GM13977 (cell line): ENCODE results near the gene TLR9.

ENCODE experiments used
- DNase-seq: peaks from one replicate; pipeline ENCODE4 v3.0.0; 2012; ENCODE audit warnings: low spot score
- in situ Hi-C: fragments of 300-500 bp; cut with MboI; formaldehyde crosslinking; loops from one replicate; pipeline ENCODE4 v1.12.0; 2022; ENCODE audit warnings: low sequenced_read_pairs, low pct_unique_long_range_greater_than_20kb, mixed read lengths, inconsistent platforms; ENCODE audit not compliant: unreplicated experiment
- TF ChIP-seq, protein P1 (sequence below): IDR thresholded peaks from 2 replicates; pipeline ENCODE4 v1.5.1; 2012; ENCODE audit warnings: mild to moderate bottlenecking, control low read depth; ENCODE audit not compliant: insufficient read depth; ENCODE audit errors: extremely low read depth, missing control alignments

Gene TLR9

DNA sequence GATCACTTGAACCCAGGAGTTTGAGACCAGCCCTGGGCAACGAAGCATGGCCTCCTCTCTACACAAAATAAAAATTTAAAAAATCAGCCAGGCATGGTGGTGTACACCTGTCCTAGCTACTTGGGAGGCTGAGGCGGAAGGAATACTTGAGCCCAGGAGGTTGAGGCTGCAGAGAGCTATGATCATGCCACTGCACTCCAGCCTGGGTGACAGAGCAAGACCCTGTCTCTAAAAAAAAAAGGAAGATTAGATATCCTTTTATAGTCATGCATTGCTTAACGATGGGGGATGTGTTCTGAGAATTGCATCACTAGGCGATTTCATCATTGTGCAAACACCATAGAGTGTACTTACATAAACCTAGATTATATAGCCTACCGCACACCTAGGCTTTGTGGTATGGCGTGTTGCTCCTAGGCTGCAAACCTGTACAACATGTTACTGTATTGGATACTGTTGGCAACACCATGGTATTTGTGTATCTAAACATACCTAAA lies 14.8 kb downstream of the TLR9 start:
- in situ Hi-C loops, result no loop called here
- no peak for DNase-seq
- TF ChIP-seq, protein P1, sequence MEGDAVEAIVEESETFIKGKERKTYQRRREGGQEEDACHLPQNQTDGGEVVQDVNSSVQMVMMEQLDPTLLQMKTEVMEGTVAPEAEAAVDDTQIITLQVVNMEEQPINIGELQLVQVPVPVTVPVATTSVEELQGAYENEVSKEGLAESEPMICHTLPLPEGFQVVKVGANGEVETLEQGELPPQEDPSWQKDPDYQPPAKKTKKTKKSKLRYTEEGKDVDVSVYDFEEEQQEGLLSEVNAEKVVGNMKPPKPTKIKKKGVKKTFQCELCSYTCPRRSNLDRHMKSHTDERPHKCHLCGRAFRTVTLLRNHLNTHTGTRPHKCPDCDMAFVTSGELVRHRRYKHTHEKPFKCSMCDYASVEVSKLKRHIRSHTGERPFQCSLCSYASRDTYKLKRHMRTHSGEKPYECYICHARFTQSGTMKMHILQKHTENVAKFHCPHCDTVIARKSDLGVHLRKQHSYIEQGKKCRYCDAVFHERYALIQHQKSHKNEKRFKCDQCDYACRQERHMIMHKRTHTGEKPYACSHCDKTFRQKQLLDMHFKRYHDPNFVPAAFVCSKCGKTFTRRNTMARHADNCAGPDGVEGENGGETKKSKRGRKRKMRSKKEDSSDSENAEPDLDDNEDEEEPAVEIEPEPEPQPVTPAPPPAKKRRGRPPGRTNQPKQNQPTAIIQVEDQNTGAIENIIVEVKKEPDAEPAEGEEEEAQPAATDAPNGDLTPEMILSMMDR, result no peak

DNA sequence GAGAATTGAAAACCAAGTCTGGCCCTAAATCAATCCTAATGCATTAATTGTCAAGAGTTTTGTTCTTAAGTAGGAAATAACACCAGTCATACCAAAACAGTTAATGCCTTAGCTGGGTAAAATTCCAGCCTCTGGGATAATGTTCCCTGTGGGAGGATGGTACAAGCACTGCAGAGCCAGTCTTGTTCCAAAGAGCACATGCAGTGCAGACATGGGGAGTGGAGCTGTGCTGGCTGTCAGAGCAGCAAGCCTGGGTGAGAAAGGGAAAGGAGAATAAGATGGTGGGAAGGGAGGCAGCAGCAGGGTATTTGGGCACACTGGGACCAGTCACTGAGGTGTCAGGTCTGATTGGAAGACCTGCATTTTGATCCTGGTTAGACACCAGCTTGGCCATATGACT lies 15.4 kb downstream of the TLR9 start:
- in situ Hi-C loops, result no loop called here
- TF ChIP-seq, protein P1, result no peak

DNA sequence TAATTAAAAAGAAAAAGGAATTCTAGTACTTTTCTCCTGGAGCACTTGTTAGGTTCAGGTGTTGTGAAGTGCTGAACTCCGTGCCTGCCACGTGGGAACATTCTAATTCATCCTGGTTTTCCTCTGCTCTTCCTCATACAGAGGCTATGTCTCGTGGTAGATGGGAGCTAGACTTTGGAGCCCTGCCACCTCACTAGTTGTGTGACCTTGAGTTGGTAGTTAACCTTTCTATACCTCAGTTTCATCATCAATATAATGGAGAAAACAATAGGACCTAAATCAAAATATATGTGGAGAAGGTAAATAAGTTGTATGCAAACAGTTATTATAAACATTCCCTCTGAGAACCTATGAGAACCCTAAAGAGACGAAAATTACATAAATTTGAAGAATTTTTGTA lies 16.9 kb downstream of the TLR9 start:
- DNase-seq, result no peak
- in situ Hi-C loops, result no loop called here
- TF ChIP-seq, protein P1, result no peak

More for the DNA sequence above, 15.4 kb downstream of the TLR9 start:
- DNase-seq, result no peak

DNA sequence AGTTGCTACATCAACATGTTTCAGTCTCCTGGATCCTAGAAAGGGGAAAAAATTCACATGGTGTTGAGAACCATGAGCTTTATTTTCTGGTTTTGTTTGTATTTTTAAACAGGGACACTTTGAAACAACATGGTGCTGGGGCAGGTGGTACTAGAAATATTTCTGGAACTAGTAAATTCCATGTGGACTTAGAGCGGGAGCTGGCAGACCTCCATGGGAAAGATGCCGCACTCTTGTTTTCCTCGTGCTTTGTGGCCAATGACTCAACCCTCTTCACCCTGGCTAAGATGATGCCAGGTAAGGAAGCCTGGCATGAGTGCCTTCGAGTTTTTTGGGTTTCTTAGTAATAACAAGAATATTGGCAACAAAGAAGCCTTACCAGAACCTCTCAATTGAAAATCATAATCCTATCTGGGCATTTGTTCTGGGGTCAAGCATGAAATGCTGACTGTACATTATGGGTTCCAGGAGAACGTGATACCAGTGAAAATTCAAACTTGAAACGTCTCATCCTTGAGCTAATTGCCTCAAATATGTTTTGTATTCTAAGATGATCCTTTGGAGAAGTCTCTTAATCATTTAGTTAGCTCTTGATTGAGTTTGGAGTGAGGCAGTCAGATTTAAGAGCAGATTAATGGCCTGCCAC lies 19.6 kb downstream of the TLR9 start:
- in situ Hi-C loops, result no loop called here
- DNase-seq, result no peak
- TF ChIP-seq, protein P1, result no peak

DNA sequence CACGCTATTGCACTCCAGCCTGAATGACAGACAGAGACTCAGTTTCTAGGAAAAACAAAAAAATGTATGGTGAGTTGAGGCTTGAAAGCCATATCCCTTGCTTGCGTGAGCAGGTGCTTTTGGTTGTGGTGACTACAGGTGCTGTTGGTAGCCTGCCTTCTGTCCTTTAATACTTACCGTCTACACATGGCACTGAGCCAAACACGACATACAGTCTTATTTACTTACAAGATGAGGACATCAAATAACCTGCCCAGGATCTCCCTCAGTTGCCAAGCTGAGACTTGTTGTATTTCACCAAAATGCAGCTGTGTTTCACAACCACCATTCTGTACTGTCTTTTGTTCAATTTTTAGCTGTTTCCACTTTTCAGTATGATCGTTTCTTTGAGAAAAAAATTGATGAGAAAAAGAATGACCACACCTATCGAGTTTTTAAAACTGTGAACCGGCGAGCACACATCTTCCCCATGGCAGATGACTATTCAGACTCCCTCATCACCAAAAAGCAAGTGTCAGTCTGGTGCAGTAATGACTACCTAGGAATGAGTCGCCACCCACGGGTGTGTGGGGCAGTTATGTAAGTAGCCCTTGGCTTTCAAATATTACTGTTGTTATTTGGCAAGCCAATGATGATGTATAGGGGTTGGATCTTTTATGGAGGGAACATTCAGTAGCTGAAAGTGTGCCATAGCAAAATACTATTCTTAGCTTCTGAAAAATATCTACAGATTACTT lies 20.9 kb downstream of the TLR9 start:
- TF ChIP-seq, protein P1, result no peak
- in situ Hi-C loops, result no loop called here
- no peak for DNase-seq

DNA sequence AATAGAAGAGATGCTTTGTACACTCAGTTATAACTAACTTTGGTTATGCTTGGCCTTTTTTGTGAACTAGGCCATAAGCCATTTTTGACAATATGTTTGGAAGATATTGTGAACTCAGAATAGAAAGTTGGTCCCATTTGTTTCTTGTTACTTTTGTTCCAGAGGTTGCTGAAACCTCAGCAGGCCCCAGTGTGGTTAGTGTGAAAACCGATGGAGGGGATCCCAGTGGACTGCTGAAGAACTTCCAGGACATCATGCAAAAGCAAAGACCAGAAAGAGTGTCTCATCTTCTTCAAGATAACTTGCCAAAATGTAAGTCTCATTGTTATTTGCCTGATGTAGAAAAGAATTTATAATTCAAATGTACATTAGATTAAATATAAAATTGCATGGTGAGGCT lies 21.7 kb downstream of the TLR9 start:
- no peak for DNase-seq
- in situ Hi-C loops, result no loop called here
- TF ChIP-seq, protein P1, result no peak
